MG63 (cell line): Measurements from ENCODE around the gene OPCML. TPM values are rescaled to one million over a fixed set of nuclear protein-coding genes. Genes with fewer than 3 reads are reported as not detected.
A peak's percentile ranks its signal among the peaks of the same experiment; 100 is the strongest.

Experiments
- DNase-seq: peaks from one replicate; pipeline ENCODE4 v3.0.0-alpha.2; 2020
- H3K27me3 ChIP-seq: fragments of 250-450 bp; sonication (Bioruptor Pico); 2 replicates; pipeline ENCODE4 v1.5.1; 2020; ENCODE audit warnings: mild to moderate bottlenecking, moderate library complexity
- H3K36me3 ChIP-seq: fragments of 250-450 bp; sonication (Bioruptor Pico); 2 replicates; pipeline ENCODE4 v1.5.1; 2020; ENCODE audit warnings: mild to moderate bottlenecking, moderate library complexity
- H3K4me3 ChIP-seq: fragments of 250-450 bp; sonication (Bioruptor Pico); 2 replicates; pipeline ENCODE4 v1.5.1; 2020; ENCODE audit warnings: mild to moderate bottlenecking, moderate library complexity
- H3K9me3 ChIP-seq: fragments of 250-450 bp; sonication (Bioruptor Pico); 2 replicates; pipeline ENCODE4 v1.5.1; 2020; ENCODE audit warnings: mild to moderate bottlenecking, moderate library complexity
- total RNA-seq: library from RNA; depleted of rRNA; stranded (reverse); fragments of >200 nt; shearing (Covaris generic); gene quantifications from 2 replicates; pipeline ENCODE4 v1.2.3, GENCODE V29; 2014; ENCODE audit warnings: low replicate concordance

OPCML gene
- total RNA-seq, 1 experiment from 2014 or later = not detected

- H3K27me3 ChIP-seq = no peaks in the 10 kb centered on the region
- no peak overlapping the region for H3K4me3 ChIP-seq
- no peaks in the 10 kb centered on the region for H3K36me3 ChIP-seq
- no peaks in the 10 kb centered on the region for H3K9me3 ChIP-seq
- no peak for DNase-seq
Measured at GRCh38 chr11:132486060-132486459, 1046.2 kb downstream of the OPCML start.

GRCh38 chr11:132475026-132475425 is 1057.3 kb downstream of the OPCML start:
- no peak for DNase-seq
- Histone ChIP-seq H3K4me3 (no peak overlapping the region), H3K27me3 (no peaks in the 10 kb centered on the region), H3K36me3 (no peaks in the 10 kb centered on the region), H3K9me3 (no peaks in the 10 kb centered on the region)

GRCh38 chr11:132472411-132473172 is 1059.7 kb downstream of the OPCML start:
- H3K9me3 ChIP-seq = no peaks in the 10 kb centered on the region
- H3K27me3 ChIP-seq = no peaks in the 10 kb centered on the region
- no peak for DNase-seq
- H3K36me3 ChIP-seq = no peaks in the 10 kb centered on the region
- no peak overlapping the region for H3K4me3 ChIP-seq

GRCh38 chr11:132471466-132471865 is 1060.8 kb downstream of the OPCML start:
- Histone ChIP-seq H3K36me3 (no peaks in the 10 kb centered on the region), H3K9me3 (no peaks in the 10 kb centered on the region), H3K27me3 (no peaks in the 10 kb centered on the region), H3K4me3 (no peak overlapping the region)
- DNase-seq = peak; percentile 16

- Histone ChIP-seq H3K4me3 (no peak overlapping the region), H3K36me3 (no peaks in the 10 kb centered on the region), H3K27me3 (no peaks in the 10 kb centered on the region), H3K9me3 (no peaks in the 10 kb centered on the region)
- no peak for DNase-seq
Measured at GRCh38 chr11:132466983-132467382, 1065.3 kb downstream of the OPCML start.

GRCh38 chr11:132464939-132465338 is 1067.4 kb downstream of the OPCML start:
- no peak for DNase-seq
- H3K9me3 ChIP-seq = no peaks in the 10 kb centered on the region
- no peaks in the 10 kb centered on the region for H3K36me3 ChIP-seq
- no peaks in the 10 kb centered on the region for H3K27me3 ChIP-seq
- H3K4me3 ChIP-seq = no peak overlapping the region

- H3K4me3 ChIP-seq = no peak overlapping the region
- no peaks in the 10 kb centered on the region for H3K9me3 ChIP-seq
- no peak for DNase-seq
- no peaks in the 10 kb centered on the region for H3K27me3 ChIP-seq
- H3K36me3 ChIP-seq = no peaks in the 10 kb centered on the region
Measured at GRCh38 chr11:132464003-132464342, 1068.3 kb downstream of the OPCML start.

- Histone ChIP-seq H3K4me3 (no peak overlapping the region), H3K36me3 (no peaks in the 10 kb centered on the region), H3K9me3 (no peaks in the 10 kb centered on the region), H3K27me3 (no peaks in the 10 kb centered on the region)
- DNase-seq = no peak
Measured at GRCh38 chr11:132463295-132464002, 1068.9 kb downstream of the OPCML start.

GRCh38 chr11:132459736-132460135 is 1072.6 kb downstream of the OPCML start:
- Histone ChIP-seq H3K36me3 (no peaks in the 10 kb centered on the region), H3K4me3 (no peak overlapping the region), H3K27me3 (no peaks in the 10 kb centered on the region), H3K9me3 (no peaks in the 10 kb centered on the region)
- DNase-seq = no peak

- H3K36me3 ChIP-seq = no peaks in the 10 kb centered on the region
- H3K9me3 ChIP-seq = no peaks in the 10 kb centered on the region
- H3K4me3 ChIP-seq = no peak overlapping the region
- DNase-seq = no peak
- no peaks in the 10 kb centered on the region for H3K27me3 ChIP-seq
Measured at GRCh38 chr11:132457445-132457844, 1074.9 kb downstream of the OPCML start.

- no peak overlapping the region for H3K4me3 ChIP-seq
- H3K27me3 ChIP-seq = no peaks in the 10 kb centered on the region
- DNase-seq = no peak
- no peaks in the 10 kb centered on the region for H3K36me3 ChIP-seq
- H3K9me3 ChIP-seq = no peaks in the 10 kb centered on the region
Measured at GRCh38 chr11:132456751-132457328, 1075.5 kb downstream of the OPCML start.

- DNase-seq = no peak
- no peaks in the 10 kb centered on the region for H3K27me3 ChIP-seq
- no peaks in the 10 kb centered on the region for H3K9me3 ChIP-seq
- no peaks in the 10 kb centered on the region for H3K36me3 ChIP-seq
- no peak overlapping the region for H3K4me3 ChIP-seq
Measured at GRCh38 chr11:132455044-132455443, 1077.3 kb downstream of the OPCML start.

- H3K27me3 ChIP-seq = no peaks in the 10 kb centered on the region
- no peak overlapping the region for H3K4me3 ChIP-seq
- DNase-seq = peak; percentile 11
- no peaks in the 10 kb centered on the region for H3K36me3 ChIP-seq
- no peaks in the 10 kb centered on the region for H3K9me3 ChIP-seq
Measured at GRCh38 chr11:132453406-132453805, 1078.9 kb downstream of the OPCML start.

- Histone ChIP-seq H3K27me3 (no peaks in the 10 kb centered on the region), H3K4me3 (no peak overlapping the region), H3K36me3 (no peaks in the 10 kb centered on the region), H3K9me3 (no peaks in the 10 kb centered on the region)
- DNase-seq = no peak
Measured at GRCh38 chr11:132452616-132453015, 1079.7 kb downstream of the OPCML start.

GRCh38 chr11:132451942-132452601 is 1080.2 kb downstream of the OPCML start:
- Histone ChIP-seq H3K9me3 (no peaks in the 10 kb centered on the region), H3K4me3 (no peak overlapping the region), H3K36me3 (no peaks in the 10 kb centered on the region), H3K27me3 (no peaks in the 10 kb centered on the region)
- DNase-seq = no peak

- Histone ChIP-seq H3K36me3 (no peaks in the 10 kb centered on the region), H3K9me3 (no peaks in the 10 kb centered on the region), H3K27me3 (no peaks in the 10 kb centered on the region), H3K4me3 (no peak overlapping the region)
- DNase-seq = no peak
Measured at GRCh38 chr11:132450631-132451030, 1081.7 kb downstream of the OPCML start.

GRCh38 chr11:132448334-132448995 is 1083.8 kb downstream of the OPCML start:
- Histone ChIP-seq H3K36me3 (no peaks in the 10 kb centered on the region), H3K27me3 (no peaks in the 10 kb centered on the region), H3K9me3 (no peaks in the 10 kb centered on the region), H3K4me3 (no peak overlapping the region)
- no peak for DNase-seq
